Mammary epithelial cell (primary cell): ENCODE measurements around the gene MYO3B.

Experiments used
- EZH2 ChIP-seq: IDR thresholded peaks from 2 replicates; pipeline ENCODE4 v1.6.1; 2012; ENCODE audit warnings: low read length, inconsistent platforms, borderline replicate concordance
- TF ChIP-seq, protein P1 (sequence below), 2 donors: IDR thresholded peaks in 1 of 2; conservative IDR thresholded peaks in 1 of 2; 2 replicates each; pipeline ENCODE4 v1.5.1; 2011 to 2012; ENCODE audit warnings: inconsistent platforms in 2 of 2, low read length in 2 of 2, mild to moderate bottlenecking in 2 of 2, control low read depth in 1 of 2, low read depth in 1 of 2; ENCODE audit not compliant: insufficient read depth in 1 of 2; ENCODE audit errors: extremely low read depth in 1 of 2

GRCh38 chr2:170208967-170209366, 31.0 kb downstream of the MYO3B start:
- TF ChIP-seq, protein P1, sequence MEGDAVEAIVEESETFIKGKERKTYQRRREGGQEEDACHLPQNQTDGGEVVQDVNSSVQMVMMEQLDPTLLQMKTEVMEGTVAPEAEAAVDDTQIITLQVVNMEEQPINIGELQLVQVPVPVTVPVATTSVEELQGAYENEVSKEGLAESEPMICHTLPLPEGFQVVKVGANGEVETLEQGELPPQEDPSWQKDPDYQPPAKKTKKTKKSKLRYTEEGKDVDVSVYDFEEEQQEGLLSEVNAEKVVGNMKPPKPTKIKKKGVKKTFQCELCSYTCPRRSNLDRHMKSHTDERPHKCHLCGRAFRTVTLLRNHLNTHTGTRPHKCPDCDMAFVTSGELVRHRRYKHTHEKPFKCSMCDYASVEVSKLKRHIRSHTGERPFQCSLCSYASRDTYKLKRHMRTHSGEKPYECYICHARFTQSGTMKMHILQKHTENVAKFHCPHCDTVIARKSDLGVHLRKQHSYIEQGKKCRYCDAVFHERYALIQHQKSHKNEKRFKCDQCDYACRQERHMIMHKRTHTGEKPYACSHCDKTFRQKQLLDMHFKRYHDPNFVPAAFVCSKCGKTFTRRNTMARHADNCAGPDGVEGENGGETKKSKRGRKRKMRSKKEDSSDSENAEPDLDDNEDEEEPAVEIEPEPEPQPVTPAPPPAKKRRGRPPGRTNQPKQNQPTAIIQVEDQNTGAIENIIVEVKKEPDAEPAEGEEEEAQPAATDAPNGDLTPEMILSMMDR (conservative IDR thresholded peaks at IDR 0.05 in 1 of 2, IDR thresholded peaks at IDR 0.05 in 1 of 2; ENCODE audit: extremely low read depth in 1 of 2, insufficient read depth in 1 of 2, low read depth in 1 of 2, low read length in 2 of 2) = no peak
- TF ChIP-seq EZH2 = no peak
